ENCODE results near the gene CSMD2. TPM values are rescaled to one million over a fixed set of nuclear protein-coding genes. Genes with fewer than 3 reads are reported as not detected.
A peak's percentile ranks its signal among the peaks of the same experiment; 100 is the strongest.

CSMD2 gene
- total RNA-seq, 2 experiments from 2014 or later = not detected

DNA sequence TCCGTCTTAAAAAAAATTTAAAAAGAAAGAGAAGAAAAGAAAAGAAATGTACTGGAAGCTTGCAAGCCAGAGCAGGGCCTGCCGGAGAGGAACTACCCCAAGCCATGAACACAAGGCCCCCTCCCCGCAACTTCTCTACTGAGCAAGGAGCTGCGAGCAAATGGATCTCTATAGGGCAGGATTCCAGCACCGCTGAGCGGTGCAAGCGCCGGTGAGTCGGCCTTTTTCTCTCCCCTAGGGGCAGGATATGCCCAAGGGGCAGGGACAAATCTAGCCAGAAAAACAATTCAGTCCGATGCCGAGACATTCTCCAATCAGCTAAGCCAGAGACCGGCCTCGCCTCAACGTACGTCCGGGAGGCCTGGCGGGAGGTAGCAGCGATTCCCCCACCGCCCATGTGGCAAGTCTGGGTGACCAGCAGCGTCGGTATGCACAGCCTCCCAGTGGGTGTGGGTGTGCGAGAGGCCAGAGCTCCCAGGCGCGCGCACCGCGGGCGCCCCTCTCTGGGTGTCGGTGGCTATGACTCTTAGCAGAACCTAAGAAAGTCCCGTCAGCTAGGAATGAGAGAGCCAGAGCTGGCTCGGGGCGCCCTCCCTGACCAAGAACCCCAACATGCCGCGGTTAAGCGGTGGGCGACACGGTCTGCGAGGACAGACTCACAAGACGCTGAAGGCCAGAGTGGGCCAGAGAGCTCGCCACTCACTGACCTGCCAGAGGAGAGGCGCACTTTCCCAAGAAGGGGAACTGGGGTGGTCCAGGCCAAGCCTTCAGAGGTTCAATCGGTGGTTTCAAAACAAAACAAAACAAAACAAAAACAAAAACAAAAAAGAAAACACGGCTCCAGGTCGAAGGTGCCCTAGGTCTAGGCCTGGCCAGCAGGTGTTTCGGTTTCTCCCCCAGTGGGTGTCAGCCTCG lies 1.9 kb downstream of the CSMD2 start:
- no peaks in the 10 kb centered on the region for H3K79me2 ChIP-seq (ENCODE audit: insufficient read depth, low read depth, low read length)
- peak; percentile 4 for DNase-seq (ENCODE audit: low spot score)
- no peaks in the 10 kb centered on the region for H3K9me2 ChIP-seq (ENCODE audit: insufficient read depth, low read length)
- CTCF ChIA-PET (ENCODE audit: unreplicated experiment) = no interaction called here
- H3K36me3 ChIP-seq (ENCODE audit: insufficient read depth, low read length) = no peaks in the 10 kb centered on the region
- no peaks in the 10 kb centered on the region for H3K4me1 ChIP-seq (ENCODE audit: insufficient read depth, low read length, poor library complexity, severe bottlenecking)
- no peaks in the 10 kb centered on the region for H4K20me1 ChIP-seq (ENCODE audit: insufficient read depth, low read length)
- POLR2A ChIA-PET = no interaction called here
- no TSS peak for BruUV-seq (replicated peaks)
- TF ChIP-seq, protein P1, sequence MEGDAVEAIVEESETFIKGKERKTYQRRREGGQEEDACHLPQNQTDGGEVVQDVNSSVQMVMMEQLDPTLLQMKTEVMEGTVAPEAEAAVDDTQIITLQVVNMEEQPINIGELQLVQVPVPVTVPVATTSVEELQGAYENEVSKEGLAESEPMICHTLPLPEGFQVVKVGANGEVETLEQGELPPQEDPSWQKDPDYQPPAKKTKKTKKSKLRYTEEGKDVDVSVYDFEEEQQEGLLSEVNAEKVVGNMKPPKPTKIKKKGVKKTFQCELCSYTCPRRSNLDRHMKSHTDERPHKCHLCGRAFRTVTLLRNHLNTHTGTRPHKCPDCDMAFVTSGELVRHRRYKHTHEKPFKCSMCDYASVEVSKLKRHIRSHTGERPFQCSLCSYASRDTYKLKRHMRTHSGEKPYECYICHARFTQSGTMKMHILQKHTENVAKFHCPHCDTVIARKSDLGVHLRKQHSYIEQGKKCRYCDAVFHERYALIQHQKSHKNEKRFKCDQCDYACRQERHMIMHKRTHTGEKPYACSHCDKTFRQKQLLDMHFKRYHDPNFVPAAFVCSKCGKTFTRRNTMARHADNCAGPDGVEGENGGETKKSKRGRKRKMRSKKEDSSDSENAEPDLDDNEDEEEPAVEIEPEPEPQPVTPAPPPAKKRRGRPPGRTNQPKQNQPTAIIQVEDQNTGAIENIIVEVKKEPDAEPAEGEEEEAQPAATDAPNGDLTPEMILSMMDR (conservative IDR thresholded peaks at IDR 0.05; ENCODE audit: low read length) = peak; percentile 52; the same call in 1 of the 2 replicates
- TF ChIP-seq EZH2phosphoT487 (IDR thresholded peaks at IDR 0.05; ENCODE audit: borderline replicate concordance, low read depth, low read length) = no peak
- no peaks in the 10 kb centered on the region for H3K9me3 ChIP-seq (ENCODE audit: low read length)
- intact Hi-C loops (cut with micrococcal nuclease; ENCODE audit: unreplicated experiment) = no loop called here
- H3K4me3 ChIP-seq (ENCODE audit: low read depth, low read length, poor library complexity, severe bottlenecking) = no peak overlapping the region
- H3K27ac ChIP-seq (ENCODE audit: low read depth, low read length, poor library complexity, severe bottlenecking) = no peak overlapping the region
- H2AFZ ChIP-seq (ENCODE audit: low read length) = no peak overlapping the region
- no peak overlapping the region for H3K4me2 ChIP-seq (ENCODE audit: low read length)

DNA sequence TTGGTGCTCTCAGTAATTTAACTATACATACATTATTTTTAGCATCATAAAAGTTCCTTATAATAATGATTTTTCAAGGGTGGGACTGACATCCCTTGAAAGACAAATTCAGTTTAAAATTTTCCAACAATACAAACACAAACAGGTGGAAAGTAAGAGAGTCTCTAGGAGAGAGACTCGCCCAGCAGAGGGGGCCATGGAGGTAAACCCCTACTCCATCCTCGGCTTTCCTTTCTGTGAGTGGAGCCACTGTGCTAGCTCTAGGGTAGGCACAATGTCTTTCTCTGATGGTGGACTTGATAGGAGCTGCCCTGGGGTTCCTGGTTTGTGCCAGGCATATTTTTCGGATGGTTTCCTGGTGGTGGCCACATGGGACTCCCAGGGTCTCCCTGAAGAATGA lies 8.3 kb downstream of the CSMD2 start:
- Histone ChIP-seq H3K4me2 (ENCODE audit: low read length) (no peak overlapping the region), H3K4me1 (ENCODE audit: insufficient read depth, low read length, poor library complexity, severe bottlenecking) (no peaks in the 10 kb centered on the region), H3K27ac (ENCODE audit: low read depth, low read length, poor library complexity, severe bottlenecking) (no peak overlapping the region), H3K36me3 (ENCODE audit: insufficient read depth, low read length) (no peaks in the 10 kb centered on the region), H3K4me3 (ENCODE audit: low read depth, low read length, poor library complexity, severe bottlenecking) (no peak overlapping the region), H2AFZ (ENCODE audit: low read length) (no peak overlapping the region), H3K9me2 (ENCODE audit: insufficient read depth, low read length) (no peaks in the 10 kb centered on the region), H4K20me1 (ENCODE audit: insufficient read depth, low read length) (no peaks in the 10 kb centered on the region), H3K9me3 (ENCODE audit: low read length) (no peaks in the 10 kb centered on the region), H3K79me2 (ENCODE audit: insufficient read depth, low read depth, low read length) (no peaks in the 10 kb centered on the region)
- DNase-seq (ENCODE audit: low spot score) = no peak
- CTCF ChIA-PET (ENCODE audit: unreplicated experiment) = no interaction called here
- intact Hi-C loops (cut with micrococcal nuclease; ENCODE audit: unreplicated experiment) = no loop called here
- TF ChIP-seq, protein P1 (conservative IDR thresholded peaks at IDR 0.05; ENCODE audit: low read length) = 0 out of 2 replicates have a peak, but pooled peaks have one; percentile 25
- no peak for TF ChIP-seq EZH2phosphoT487 (IDR thresholded peaks at IDR 0.05; ENCODE audit: borderline replicate concordance, low read depth, low read length)
- POLR2A ChIA-PET = no interaction called here
- no TSS peak for BruUV-seq (replicated peaks)

DNA sequence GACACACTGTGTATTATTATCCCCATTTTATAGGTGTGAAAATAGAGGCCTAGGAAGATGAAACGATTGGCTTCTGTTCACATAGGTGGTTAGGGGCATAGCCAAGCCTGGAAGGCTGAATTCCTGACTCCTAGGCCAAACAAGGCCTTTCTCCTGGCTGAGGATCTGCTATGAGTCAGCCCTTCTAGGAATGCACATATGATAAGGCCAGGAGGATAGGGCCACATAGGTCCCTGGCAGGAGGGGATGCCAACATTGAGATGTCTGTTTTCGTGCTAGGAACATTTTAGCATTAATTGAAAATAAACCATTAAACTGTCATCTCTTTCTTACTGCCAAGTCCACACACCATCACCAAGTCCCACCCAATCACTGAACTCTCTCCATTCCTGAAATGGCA lies 9.2 kb downstream of the CSMD2 start:
- Histone ChIP-seq H4K20me1 (ENCODE audit: insufficient read depth, low read length) (no peaks in the 10 kb centered on the region), H3K4me1 (ENCODE audit: insufficient read depth, low read length, poor library complexity, severe bottlenecking) (no peaks in the 10 kb centered on the region), H3K9me2 (ENCODE audit: insufficient read depth, low read length) (no peaks in the 10 kb centered on the region), H2AFZ (ENCODE audit: low read length) (no peak overlapping the region), H3K79me2 (ENCODE audit: insufficient read depth, low read depth, low read length) (no peaks in the 10 kb centered on the region), H3K27ac (ENCODE audit: low read depth, low read length, poor library complexity, severe bottlenecking) (no peak overlapping the region), H3K9me3 (ENCODE audit: low read length) (no peaks in the 10 kb centered on the region), H3K4me3 (ENCODE audit: low read depth, low read length, poor library complexity, severe bottlenecking) (no peak overlapping the region), H3K36me3 (ENCODE audit: insufficient read depth, low read length) (no peaks in the 10 kb centered on the region), H3K4me2 (ENCODE audit: low read length) (no peak overlapping the region)
- CTCF ChIA-PET (ENCODE audit: unreplicated experiment) = no interaction called here
- POLR2A ChIA-PET = no interaction called here
- BruUV-seq (replicated peaks) = no TSS peak
- TF ChIP-seq, protein P1 (conservative IDR thresholded peaks at IDR 0.05; ENCODE audit: low read length) = no peak
- no peak for TF ChIP-seq EZH2phosphoT487 (IDR thresholded peaks at IDR 0.05; ENCODE audit: borderline replicate concordance, low read depth, low read length)
- DNase-seq (ENCODE audit: low spot score) = no peak
- intact Hi-C loops (cut with micrococcal nuclease; ENCODE audit: unreplicated experiment) = no loop called here
